A549 (cell line): ENCODE data around the gene ARHGEF1. TPM values are rescaled to one million over a fixed set of nuclear protein-coding genes. Genes with fewer than 3 reads are reported as not detected.

Experiments
- ATAC-seq, 2 experiments: fragments of 200-7000 bp in 1 of 2; fragments of >200 bp in 1 of 2; cut with Nextera tagmentation in 1 of 2; cut with Tn5 transposase in 1 of 2; 3 replicates each; pipeline versions ENCODE4 v1.8.0 to v1.9.1; 2018 to 2020; ENCODE audit warnings: mild to moderate bottlenecking in 1 of 2, moderate library complexity in 1 of 2
- CTCF ChIA-PET: fragments of 300-600 bp; sonication (Branson Sonifier 250); formaldehyde crosslinking; extraction: SDS; loops from one replicate; lab custom pipeline; 2021; ENCODE audit warnings: antibody characterized with exemption, inconsistent platforms; lab: Yijun Ruan, JAX
- POLR2A ChIA-PET: fragments of 350-600 bp; formaldehyde crosslinking; extraction: SDS; loops from one replicate; lab custom pipeline; 2021; ENCODE audit warnings: antibody characterized with exemption, inconsistent platforms; lab: Yijun Ruan, JAX
- DNase-seq, 2 experiments: peaks; one replicate each; pipeline versions ENCODE4 v3.0.0 to v3.0.0-alpha.2; 2011 to 2016; ENCODE audit warnings: low read depth in 1 of 2, low spot score in 1 of 2
- FAIRE-seq: peaks from 2 replicates; lab custom pipeline; 2011; peaks lifted over from hg19 to GRCh38; lab: Jason Lieb, UNC
- H3K27ac ChIP-seq, 2 experiments: fragments of >200 bp; sonication (Bioruptor Twin); formaldehyde crosslinking; 3 replicates each; pipeline ENCODE4 v1.5.1; 2016 to 2017
- H3K4me1 ChIP-seq: fragments of >200 bp; sonication (Bioruptor Twin); formaldehyde crosslinking; 3 replicates; pipeline ENCODE4 v1.6.1; 2016
- H3K4me2 ChIP-seq: fragments of >200 bp; sonication (Bioruptor Twin); formaldehyde crosslinking; 3 replicates; pipeline ENCODE4 v1.6.1; 2016
- H3K4me3 ChIP-seq: fragments of >200 bp; sonication (Bioruptor Twin); formaldehyde crosslinking; 3 replicates; pipeline ENCODE4 v1.5.1; 2016
- H3K9me3 ChIP-seq: fragments of >200 bp; sonication (Bioruptor Twin); formaldehyde crosslinking; 3 replicates; pipeline ENCODE4 v1.6.1; 2016
- BCL3 ChIP-seq: fragments of >200 bp; sonication (Bioruptor Twin); formaldehyde crosslinking; IDR thresholded peaks from 3 replicates; pipeline ENCODE4 v1.6.1; 2016
- BHLHE40 ChIP-seq: IDR thresholded peaks from 2 replicates; pipeline ENCODE4 v1.6.1; 2012; ENCODE audit warnings: low read depth, low read length, inconsistent platforms
- CBX2 ChIP-seq: fragments of 200-600 bp; sonication (generic); IDR thresholded peaks from 2 replicates; pipeline ENCODE4 v1.6.1; 2016; ENCODE audit warnings: low read depth, mild to moderate bottlenecking, borderline replicate concordance
- CHD4 ChIP-seq: fragments of 200-600 bp; sonication (generic); IDR thresholded peaks from 2 replicates; pipeline ENCODE4 v1.6.1; 2016; ENCODE audit warnings: antibody characterized with exemption, mild to moderate bottlenecking, borderline replicate concordance
- E2F6 ChIP-seq: IDR thresholded peaks from 2 replicates; pipeline ENCODE4 v1.6.1; 2012; ENCODE audit warnings: low read depth, borderline replicate concordance
- EHF ChIP-seq: fragments of 250-450 bp; sonication (Bioruptor Pico); IDR thresholded peaks from 2 replicates; pipeline ENCODE4 v1.5.0; 2020; ENCODE audit warnings: mild to moderate bottlenecking
- ESRRA ChIP-seq: fragments of 150-350 bp; IDR thresholded peaks from 2 replicates; pipeline ENCODE4 v1.6.1; 2014; ENCODE audit warnings: mild to moderate bottlenecking, low read length, borderline replicate concordance
- FOSL2 ChIP-seq, 2 experiments: fragments of 450-650 bp in 1 of 2; fragments of >200 bp in 1 of 2; sonication (Bioruptor Twin) in 1 of 2; formaldehyde crosslinking; IDR thresholded peaks; 2 replicates each; pipeline versions ENCODE4 v1.5.0 to v1.6.1; 2016 to 2020; ENCODE audit warnings: mild to moderate bottlenecking in 1 of 2, moderate library complexity in 1 of 2
- FOXS1 ChIP-seq: fragments of 250-450 bp; sonication (Bioruptor Pico); IDR thresholded peaks from 2 replicates; pipeline ENCODE4 v1.5.0; 2020; ENCODE audit warnings: mild to moderate bottlenecking, moderate library complexity
- GATA3 ChIP-seq: IDR thresholded peaks from 2 replicates; pipeline ENCODE4 v1.6.1; 2012; ENCODE audit warnings: borderline replicate concordance
- HDAC2 ChIP-seq: fragments of 200-600 bp; sonication (generic); IDR thresholded peaks from 2 replicates; pipeline ENCODE4 v1.6.1; 2016
- HES2 ChIP-seq: fragments of >200 bp; sonication (Bioruptor Twin); formaldehyde crosslinking; IDR thresholded peaks from 2 replicates; pipeline ENCODE4 v1.6.1; 2016
- JUN ChIP-seq, 2 experiments: fragments of >200 bp; sonication (Bioruptor Twin); formaldehyde crosslinking; IDR thresholded peaks; 2 replicates in 1 of 2; 3 replicates in 1 of 2; pipeline ENCODE4 v1.6.1; 2016 to 2017
- MYC ChIP-seq: IDR thresholded peaks from 2 replicates; pipeline ENCODE4 v1.6.1; 2012; ENCODE audit warnings: mild to moderate bottlenecking, inconsistent platforms, low read length, improper control_type of control experiment, borderline replicate concordance
- NFE2L2 ChIP-seq: fragments of 150-350 bp; conservative IDR thresholded peaks from 2 replicates; pipeline ENCODE4 v1.6.1; 2014; ENCODE audit warnings: low read length
- PBX3 ChIP-seq: IDR thresholded peaks from 2 replicates; pipeline ENCODE4 v1.6.1; 2012
- PHF8 ChIP-seq: fragments of 200-600 bp; sonication (generic); IDR thresholded peaks from 2 replicates; pipeline ENCODE4 v1.6.1; 2016; ENCODE audit warnings: low read depth, mild to moderate bottlenecking, antibody characterized with exemption, moderate library complexity, borderline replicate concordance
- POLR2A ChIP-seq: IDR thresholded peaks from 2 replicates; pipeline ENCODE4 v1.6.1; 2012; ENCODE audit warnings: mild to moderate bottlenecking, low read length
- RAD21 ChIP-seq, 2 experiments: fragments of >200 bp in 1 of 2; sonication (Bioruptor Twin) in 1 of 2; formaldehyde crosslinking in 1 of 2; IDR thresholded peaks in 1 of 2; conservative IDR thresholded peaks in 1 of 2; 2 replicates in 1 of 2; 3 replicates in 1 of 2; pipeline ENCODE4 v1.6.1; 2012 to 2018; ENCODE audit warnings: inconsistent platforms in 1 of 2
- SMC3 ChIP-seq: fragments of >200 bp; sonication (Bioruptor Twin); formaldehyde crosslinking; IDR thresholded peaks from 3 replicates; pipeline ENCODE4 v1.6.1; 2018; ENCODE audit warnings: inconsistent platforms
- TFCP2L1 ChIP-seq: fragments of 250-450 bp; sonication (Bioruptor Pico); IDR thresholded peaks from 2 replicates; pipeline ENCODE4 v1.5.0; 2021; ENCODE audit warnings: mild to moderate bottlenecking
- WGBS: methylation state at CpG from one replicate; pipeline ENCODE4 v1.1.6; 2017; ENCODE audit errors: missing lambda C conversion rate; 5-methylcytosine and 5-hydroxymethylcytosine counted together
- polyA minus RNA-seq: library from RNA; depleted of rRNA, polyadenylated mRNA; stranded (reverse); fragments of >200 nt; gene quantifications from 2 replicates; pipeline ENCODE4 v1.2.3, GENCODE V29; 2011; rRNA and poly(A)+ RNA removed
- polyA plus RNA-seq, 4 experiments: library from polyadenylated mRNA; depleted of rRNA in 3 of 4; stranded (reverse); fragments of >200 nt; fragmentation: RNase III in 1 of 4; extraction: RNeasy Plus Mini Kit Qiagen cat#74134 plus additional on column Dnase treatment in 1 of 4; gene quantifications; 2 replicates in 3 of 4; 3 replicates in 1 of 4; pipeline ENCODE4 v1.2.3, GENCODE V29; 2011 to 2017

Gene ARHGEF1
- polyA plus RNA-seq (2011; rRNA removed) (34.5 and 38.0 TPM in 2 replicates), polyA plus RNA-seq (2017; fragmentation: RNase III; extraction: RNeasy Plus Mini Kit Qiagen cat#74134 plus additional on column Dnase treatment) (71.5 to 92.9 TPM (median 84.2 TPM) in 3 replicates), polyA minus RNA-seq (33.2 and 39.9 TPM in 2 replicates)
- polyA plus RNA-seq (2012; cell fraction: cytosol; rRNA removed), result 113 and 132 TPM in 2 replicates
- 335 and 389 TPM in 2 replicates for polyA plus RNA-seq (2012; cell fraction: nucleus; rRNA removed)

GRCh38 chr19:41882568-41883462, at the start of gene ARHGEF1:
Gene ARHGEF1 (plus strand): TSS chr19:41883184. CDS start chr19:41888083, 4,899 bp downstream.
- peak within 1 kb of the TSS; percentile 81 to 87 for H3K27ac ChIP-seq
- peak; percentile 22; the same call in 1 of the 2 replicates for TF ChIP-seq E2F6
- peak in 1 of 2 experiments; percentile 82; a peak in 4 of 5 replicates for TF ChIP-seq JUN (IDR thresholded peaks at IDR 0.05)
- TF ChIP-seq NFE2L2, result no peak
- TF ChIP-seq CBX2, result no peak
- peak; percentile 58 for TF ChIP-seq POLR2A
- peak; percentile 50; the same call in 1 of the 3 replicates for TF ChIP-seq BCL3
- TF ChIP-seq TFCP2L1, result 0 out of 2 replicates have a peak, but pooled peaks have one; percentile 59
- TF ChIP-seq FOXS1 (CRISPR knock-in tag), result no peak
- TF ChIP-seq MYC, result peak; percentile 2; the same call in 1 of the 2 replicates
- peak; percentile 30; the same call in 1 of the 2 replicates for TF ChIP-seq PHF8
- TF ChIP-seq SMC3, result 0 out of 3 replicates have a peak, but pooled peaks have one; percentile 14
- ATAC-seq, result peak; percentile 27 to 34
- H3K4me2 ChIP-seq, result peak within 1 kb of the TSS; percentile 82
- ChIA-PET CTCF (interaction anchor here (0.7 to 6.5 kb wide), 11 partner anchors 9 to 75 kb away, joined by 3 to 63 read pairs (median 4); partner anchors contain the start of gene RABAC1), POLR2A (interaction anchor here (1.4 to 3.6 kb wide), 4 partner anchors 10 to 23 kb away, joined by 4 to 50 read pairs (median 21); partner anchors contain the start of gene RPS19)
- WGBS, result 14% methylated on average over 46 of the region's 80 CpGs
- peak in 1 of 2 experiments; percentile 90 for DNase-seq
- H3K9me3 ChIP-seq, result no peaks in the 10 kb centered on the region
- peak within 1 kb of the TSS; percentile 78 for H3K4me3 ChIP-seq
- H3K4me1 ChIP-seq, result peaks cover 15% of the 10 kb centered on the region
- FAIRE-seq, result peak; percentile 72

GRCh38 chr19:41837981-41838708, 44.8 kb upstream of the ARHGEF1 start:
- H3K4me1 ChIP-seq, result no peaks in the 10 kb centered on the region
- ATAC-seq (peak; percentile 7 to 20; a peak in 4 of 6 replicates), DNase-seq (no peak), FAIRE-seq (no peak)
- POLR2A ChIA-PET, result interaction anchor here (0.9 kb wide), 1 partner anchor 22 kb away, joined by 3 read pairs; the partner anchor contains the start of gene RPS19
- H3K9me3 ChIP-seq, result no peaks in the 10 kb centered on the region
- TF ChIP-seq GATA3, result no peak
- TF ChIP-seq HES2, result no peak
- no peak for TF ChIP-seq BHLHE40
- no peak for TF ChIP-seq PBX3
- no peak for TF ChIP-seq ESRRA
- no peak for TF ChIP-seq RAD21 (conservative IDR thresholded peaks at IDR 0.05 in 1 of 2, IDR thresholded peaks at IDR 0.05 in 1 of 2)
- TF ChIP-seq CBX2, result no peak
- TF ChIP-seq CHD4, result no peak
- TF ChIP-seq EHF (CRISPR knock-in tag), result no peak
- no peak for TF ChIP-seq FOSL2 (IDR thresholded peaks at IDR 0.05)
- no peak for TF ChIP-seq FOSL2 (CRISPR knock-in tag; IDR thresholded peaks at IDR 0.05)
- TF ChIP-seq HDAC2, result no peak
- WGBS, result 22% methylated on average over 13 of the region's 13 CpGs
- H3K4me2 ChIP-seq, result no peak overlapping the region
- CTCF ChIA-PET, result interaction anchor here (0.5 to 11.2 kb wide), 11 partner anchors 15 to 260 kb away, joined by 3 to 243 read pairs (median 7); partner anchors contain the start of genes CEACAM3 and RPS19
- H3K4me3 ChIP-seq, result no peak overlapping the region
- H3K27ac ChIP-seq, result no peak overlapping the region
